HL-60 (cell line): ENCODE measurements around the gene CRISP1.
"Not testable (repeated sequence)": the region's sequence is repeated elsewhere in the genome, so short reads cannot be mapped to it uniquely, and the experiment has no call there.

Experiments
- DNase-seq, 2 experiments: peaks; one replicate each; pipeline ENCODE4 v3.0.0-alpha.2; 2010 to 2020; ENCODE audit warnings: low read depth in 1 of 2, low spot score in 1 of 2
- H3K27ac ChIP-seq: fragments of 250-450 bp; sonication (Bioruptor Pico); replicated peaks from 2 replicates; pipeline ENCODE4 v1.5.1; 2020; ENCODE audit warnings: mild to moderate bottlenecking, moderate library complexity
- H3K27me3 ChIP-seq: fragments of 250-450 bp; sonication (Bioruptor Pico); 2 replicates; pipeline ENCODE4 v1.5.1; 2021; ENCODE audit warnings: mild to moderate bottlenecking, moderate library complexity; ENCODE audit not compliant: insufficient read depth, poor library complexity, severe bottlenecking
- H3K4me3 ChIP-seq: replicated peaks from 2 replicates; pipeline ENCODE4 v1.5.1; 2011; ENCODE audit warnings: mild to moderate bottlenecking, control low read depth, low read length; ENCODE audit not compliant: insufficient read depth
- GABPA ChIP-seq: IDR thresholded peaks from 2 replicates; pipeline ENCODE4 v1.6.1; 2012; ENCODE audit warnings: low read depth
- POLR2AphosphoS5 ChIP-seq: IDR thresholded peaks from 2 replicates; pipeline ENCODE4 v1.6.1; 2012; ENCODE audit warnings: low read depth
- SPI1 ChIP-seq: IDR thresholded peaks from 2 replicates; pipeline ENCODE4 v1.6.1; 2012; ENCODE audit warnings: low read depth, mild to moderate bottlenecking, borderline replicate concordance
- TF ChIP-seq, protein P1 (sequence below): IDR thresholded peaks from one replicate; pipeline ENCODE4 v1.5.1; 2011; ENCODE audit warnings: low read length, control low read depth, inconsistent platforms; ENCODE audit not compliant: insufficient read depth
- TF ChIP-seq, protein P2 (sequence below): IDR thresholded peaks from 2 replicates; pipeline ENCODE4 v1.6.1; 2012; ENCODE audit warnings: low read depth; ENCODE audit not compliant: insufficient replicate concordance

Gene CRISP1

DNA sequence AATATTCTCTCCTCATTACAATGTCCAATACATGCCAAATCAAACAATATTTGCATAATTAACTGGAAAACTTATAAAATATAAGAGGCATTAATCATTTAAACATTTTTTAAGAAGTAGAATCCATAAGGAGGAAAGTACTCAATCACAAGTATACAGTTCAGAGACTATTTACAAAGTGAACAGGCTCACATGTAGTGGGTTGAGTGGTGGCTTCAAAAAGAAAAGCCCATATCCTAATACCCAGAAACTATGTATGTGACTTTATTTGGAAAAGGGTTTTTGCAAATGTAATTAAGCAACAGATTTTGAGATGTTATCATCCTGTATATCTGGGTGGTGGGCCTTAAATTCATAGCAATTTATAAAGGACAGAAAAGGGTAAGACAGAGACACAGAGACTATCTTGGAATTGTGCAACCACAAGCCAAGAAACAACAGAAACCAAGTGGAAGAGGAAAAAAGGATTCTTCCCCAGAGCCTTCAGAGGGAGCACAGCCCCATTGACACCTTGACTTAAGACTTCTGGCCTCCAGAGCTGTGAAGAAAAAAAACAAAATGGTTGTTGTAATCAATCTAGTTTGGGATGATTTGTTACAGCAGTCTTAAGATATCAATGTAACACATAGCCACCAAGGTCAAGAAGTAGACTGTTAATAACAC lies 32.7 kb upstream of the CRISP1 start:
- TF ChIP-seq SPI1 (no peak), POLR2AphosphoS5 (no peak), GABPA (no peak)
- TF ChIP-seq, protein P1, sequence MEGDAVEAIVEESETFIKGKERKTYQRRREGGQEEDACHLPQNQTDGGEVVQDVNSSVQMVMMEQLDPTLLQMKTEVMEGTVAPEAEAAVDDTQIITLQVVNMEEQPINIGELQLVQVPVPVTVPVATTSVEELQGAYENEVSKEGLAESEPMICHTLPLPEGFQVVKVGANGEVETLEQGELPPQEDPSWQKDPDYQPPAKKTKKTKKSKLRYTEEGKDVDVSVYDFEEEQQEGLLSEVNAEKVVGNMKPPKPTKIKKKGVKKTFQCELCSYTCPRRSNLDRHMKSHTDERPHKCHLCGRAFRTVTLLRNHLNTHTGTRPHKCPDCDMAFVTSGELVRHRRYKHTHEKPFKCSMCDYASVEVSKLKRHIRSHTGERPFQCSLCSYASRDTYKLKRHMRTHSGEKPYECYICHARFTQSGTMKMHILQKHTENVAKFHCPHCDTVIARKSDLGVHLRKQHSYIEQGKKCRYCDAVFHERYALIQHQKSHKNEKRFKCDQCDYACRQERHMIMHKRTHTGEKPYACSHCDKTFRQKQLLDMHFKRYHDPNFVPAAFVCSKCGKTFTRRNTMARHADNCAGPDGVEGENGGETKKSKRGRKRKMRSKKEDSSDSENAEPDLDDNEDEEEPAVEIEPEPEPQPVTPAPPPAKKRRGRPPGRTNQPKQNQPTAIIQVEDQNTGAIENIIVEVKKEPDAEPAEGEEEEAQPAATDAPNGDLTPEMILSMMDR: no peak
- TF ChIP-seq, protein P2, sequence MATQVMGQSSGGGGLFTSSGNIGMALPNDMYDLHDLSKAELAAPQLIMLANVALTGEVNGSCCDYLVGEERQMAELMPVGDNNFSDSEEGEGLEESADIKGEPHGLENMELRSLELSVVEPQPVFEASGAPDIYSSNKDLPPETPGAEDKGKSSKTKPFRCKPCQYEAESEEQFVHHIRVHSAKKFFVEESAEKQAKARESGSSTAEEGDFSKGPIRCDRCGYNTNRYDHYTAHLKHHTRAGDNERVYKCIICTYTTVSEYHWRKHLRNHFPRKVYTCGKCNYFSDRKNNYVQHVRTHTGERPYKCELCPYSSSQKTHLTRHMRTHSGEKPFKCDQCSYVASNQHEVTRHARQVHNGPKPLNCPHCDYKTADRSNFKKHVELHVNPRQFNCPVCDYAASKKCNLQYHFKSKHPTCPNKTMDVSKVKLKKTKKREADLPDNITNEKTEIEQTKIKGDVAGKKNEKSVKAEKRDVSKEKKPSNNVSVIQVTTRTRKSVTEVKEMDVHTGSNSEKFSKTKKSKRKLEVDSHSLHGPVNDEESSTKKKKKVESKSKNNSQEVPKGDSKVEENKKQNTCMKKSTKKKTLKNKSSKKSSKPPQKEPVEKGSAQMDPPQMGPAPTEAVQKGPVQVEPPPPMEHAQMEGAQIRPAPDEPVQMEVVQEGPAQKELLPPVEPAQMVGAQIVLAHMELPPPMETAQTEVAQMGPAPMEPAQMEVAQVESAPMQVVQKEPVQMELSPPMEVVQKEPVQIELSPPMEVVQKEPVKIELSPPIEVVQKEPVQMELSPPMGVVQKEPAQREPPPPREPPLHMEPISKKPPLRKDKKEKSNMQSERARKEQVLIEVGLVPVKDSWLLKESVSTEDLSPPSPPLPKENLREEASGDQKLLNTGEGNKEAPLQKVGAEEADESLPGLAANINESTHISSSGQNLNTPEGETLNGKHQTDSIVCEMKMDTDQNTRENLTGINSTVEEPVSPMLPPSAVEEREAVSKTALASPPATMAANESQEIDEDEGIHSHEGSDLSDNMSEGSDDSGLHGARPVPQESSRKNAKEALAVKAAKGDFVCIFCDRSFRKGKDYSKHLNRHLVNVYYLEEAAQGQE: no peak
- H3K27me3 ChIP-seq: no peaks in the 10 kb centered on the region
- no peak for DNase-seq
- no peak overlapping the region for H3K27ac ChIP-seq
- H3K4me3 ChIP-seq: no peak overlapping the region

DNA sequence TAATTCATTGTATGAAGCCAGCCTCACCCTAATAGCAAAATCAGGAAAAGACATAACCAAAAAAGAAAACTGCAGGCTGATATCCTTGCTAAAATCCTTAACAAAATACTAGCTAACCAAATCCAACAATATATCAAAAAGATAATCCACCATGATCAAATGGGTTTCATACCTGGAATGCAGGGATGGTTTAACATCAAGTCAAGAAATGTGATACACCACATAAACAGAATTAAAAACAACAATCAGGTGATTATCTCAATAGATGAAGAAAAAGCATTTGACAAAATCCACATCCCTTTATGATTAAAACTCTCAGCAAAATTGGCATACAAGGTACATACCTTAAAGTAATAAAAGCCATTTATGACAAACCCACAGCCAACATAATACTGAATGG lies 29.2 kb upstream of the CRISP1 start:
- not testable (repeated sequence) for H3K4me3 ChIP-seq, DNase-seq, H3K27ac ChIP-seq, H3K27me3 ChIP-seq

DNA sequence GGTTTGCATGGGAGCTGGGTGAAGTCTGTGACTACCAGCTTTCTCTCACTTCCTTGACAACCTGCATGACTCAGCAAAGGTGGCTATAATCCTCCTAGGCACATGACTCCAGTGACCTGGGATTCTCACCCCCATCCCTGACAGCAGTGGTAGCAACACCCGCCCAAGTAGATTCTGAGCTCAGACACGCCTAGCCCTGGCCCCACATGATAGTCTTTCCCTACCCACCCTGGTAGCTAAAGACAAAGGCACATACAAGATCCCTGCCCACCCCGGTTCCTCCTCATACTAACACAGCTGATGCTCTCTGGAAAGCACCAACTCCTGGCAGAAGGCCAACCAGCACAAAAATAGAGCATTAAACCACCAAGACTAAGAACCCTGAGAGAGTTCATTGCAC lies 25.9 kb upstream of the CRISP1 start:
- DNase-seq: no peak
- TF ChIP-seq, protein P1: no peak
- TF ChIP-seq POLR2AphosphoS5 (no peak), GABPA (no peak), SPI1 (no peak)
- TF ChIP-seq, protein P2: no peak
- H3K4me3 ChIP-seq: no peak overlapping the region
- no peaks in the 10 kb centered on the region for H3K27me3 ChIP-seq
- H3K27ac ChIP-seq: no peak overlapping the region

DNA sequence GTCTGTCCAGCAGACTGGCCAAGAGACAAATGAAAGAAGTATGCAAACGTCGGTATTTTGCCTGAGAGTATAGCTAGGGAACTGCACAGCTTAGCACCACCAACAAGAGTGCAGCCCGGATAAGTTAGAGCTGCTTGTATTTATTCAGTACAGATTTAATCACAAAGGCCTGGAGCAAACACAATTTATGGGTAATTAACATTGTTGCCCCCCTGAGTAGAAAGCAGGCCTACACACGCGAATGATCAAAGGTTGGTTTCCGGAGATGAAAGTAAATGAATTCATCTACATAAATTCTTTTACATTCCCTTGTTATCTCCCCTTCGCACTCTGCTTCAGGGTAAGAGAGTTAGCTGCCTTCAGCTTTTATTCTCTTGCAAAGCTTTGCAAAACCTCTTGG lies 24.7 kb upstream of the CRISP1 start:
- Histone ChIP-seq H3K27ac (no peak overlapping the region), H3K27me3 (no peaks in the 10 kb centered on the region), H3K4me3 (no peak overlapping the region)
- DNase-seq: no peak
- TF ChIP-seq GABPA (no peak), SPI1 (no peak), POLR2AphosphoS5 (no peak)
- TF ChIP-seq, protein P1: no peak
- TF ChIP-seq, protein P2: no peak
